ENCODE measurements around the gene BBOX1. TPM values are rescaled to one million over a fixed set of nuclear protein-coding genes. Genes with fewer than 3 reads are reported as not detected.
A peak's percentile ranks its signal among the peaks of the same experiment; 100 is the strongest.
"Not testable (repeated sequence)": the region's sequence is repeated elsewhere in the genome, so short reads cannot be mapped to it uniquely, and the experiment has no call there.

Gene BBOX1
- total and polyA plus RNA-seq, 3 experiments from 2014 or later = not detected

- no peaks in the 10 kb centered on the region for H3K36me3 ChIP-seq (ENCODE audit: insufficient read depth, low read length)
- no peaks in the 10 kb centered on the region for H3K9me3 ChIP-seq (ENCODE audit: low read length)
- H3K27ac Mint-ChIP-seq = no peak overlapping the region
- no peaks in the 10 kb centered on the region for H3K4me1 ChIP-seq (ENCODE audit: insufficient read depth, low read length)
- POLR2A ChIA-PET = no interaction called here
- H3K36me3 Mint-ChIP-seq = peaks cover 0 to 1% (median 0%) of the 10 kb centered on the region in 3 donors
- H3K4me3 Mint-ChIP-seq = no peak overlapping the region
- CTCF ChIA-PET = no interaction called here
- peaks cover 0 to 7% (median 3%) of the 10 kb centered on the region in 5 donors for H3K9me3 Mint-ChIP-seq
- no peak for DNase-seq
- no peak overlapping the region for H3K4me3 ChIP-seq (ENCODE audit: low read length)
- no peaks in the 10 kb centered on the region for H3K27me3 Mint-ChIP-seq
- no peaks in the 10 kb centered on the region for H3K27me3 ChIP-seq (ENCODE audit: insufficient read depth, low read length, poor library complexity, severe bottlenecking)
- no peaks in the 10 kb centered on the region for H3K4me1 Mint-ChIP-seq
- no peak overlapping the region for H3K27ac ChIP-seq (ENCODE audit: low read depth, low read length)
Measured at GRCh38 chr11:27129686-27130085, 89.1 kb downstream of the BBOX1 start.

GRCh38 chr11:27130806-27131205 is 90.2 kb downstream of the BBOX1 start:
- ChIA-PET CTCF (interaction anchor here (1.2 kb wide), 1 partner anchor 11 kb away, joined by 3 read pairs; no protein-coding TSS in a partner anchor), POLR2A (no interaction called here)
- no peak for DNase-seq
- Histone ChIP-seq H3K4me1 (ENCODE audit: insufficient read depth, low read length) (no peaks in the 10 kb centered on the region), H3K9me3 (ENCODE audit: low read length) (no peaks in the 10 kb centered on the region), H3K4me3 (ENCODE audit: low read length) (no peak overlapping the region), H3K27ac (ENCODE audit: low read depth, low read length) (no peak overlapping the region), H3K27me3 (ENCODE audit: insufficient read depth, low read length, poor library complexity, severe bottlenecking) (no peaks in the 10 kb centered on the region), H3K36me3 (ENCODE audit: insufficient read depth, low read length) (no peaks in the 10 kb centered on the region)
- Mint-ChIP-seq H3K4me1 (no peaks in the 10 kb centered on the region), H3K27ac (no peak overlapping the region), H3K9me3 (peaks cover 8 to 13% (median 8%) of the 10 kb centered on the region in 5 donors), H3K4me3 (no peak overlapping the region), H3K27me3 (no peaks in the 10 kb centered on the region), H3K36me3 (peaks cover 0 to 1% (median 0%) of the 10 kb centered on the region in 3 donors)

DNA sequence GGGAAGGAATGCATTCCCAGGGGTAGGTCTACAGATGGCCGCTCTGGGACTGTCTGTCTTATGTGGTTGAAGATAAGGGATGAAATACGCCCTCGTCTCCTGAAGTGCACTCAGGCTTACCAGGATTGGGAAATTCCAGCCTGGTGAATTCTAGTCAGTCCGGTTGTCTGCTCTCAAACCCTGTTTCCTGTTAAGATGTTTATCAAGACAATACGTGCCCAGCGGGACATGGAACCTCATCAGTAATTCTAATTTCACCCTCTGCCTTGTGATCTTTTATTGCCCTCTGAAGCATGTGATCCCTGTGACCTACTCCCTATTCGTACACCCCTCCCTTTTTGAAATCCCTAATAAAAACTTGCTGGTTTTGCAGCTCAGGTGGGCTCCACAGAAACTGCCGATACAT is 95.3 kb downstream of the BBOX1 start:
- CTCF ChIA-PET; H3K27me3 ChIP-seq (ENCODE audit: insufficient read depth, low read length, poor library complexity, severe bottlenecking); H3K9me3 ChIP-seq (ENCODE audit: low read length); H3K36me3 Mint-ChIP-seq; POLR2A ChIA-PET; H3K27me3 Mint-ChIP-seq; H3K4me1 ChIP-seq (ENCODE audit: insufficient read depth, low read length); H3K4me3 ChIP-seq (ENCODE audit: low read length); H3K27ac ChIP-seq (ENCODE audit: low read depth, low read length); H3K4me3 Mint-ChIP-seq; H3K4me1 Mint-ChIP-seq; DNase-seq; H3K36me3 ChIP-seq (ENCODE audit: insufficient read depth, low read length): not testable (repeated sequence)
- H3K9me3 Mint-ChIP-seq = peaks cover 16 to 36% (median 21%) of the 10 kb centered on the region in 5 donors
- peak overlapping the region in 1 of 8 donors; percentile 65 for H3K27ac Mint-ChIP-seq

DNA sequence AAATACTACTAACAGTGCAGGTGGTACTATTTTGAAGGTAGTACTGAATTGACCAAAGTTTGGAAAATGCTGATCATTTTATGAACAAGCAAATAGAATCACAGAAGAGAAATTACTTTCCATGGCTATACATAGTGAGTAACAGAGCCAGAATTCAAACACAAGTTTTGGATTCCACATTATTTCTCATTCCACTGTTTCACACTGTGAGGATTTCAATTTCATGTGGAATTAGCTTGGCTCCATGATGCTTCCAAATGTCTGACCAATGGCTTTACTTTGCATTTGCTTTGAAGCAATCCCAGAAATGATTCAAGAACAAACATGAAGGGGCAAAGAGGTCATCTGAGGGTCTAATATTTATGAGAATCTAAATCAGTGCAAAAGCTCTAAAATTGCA is 98.1 kb downstream of the BBOX1 start:
- POLR2A ChIA-PET = no interaction called here
- Histone ChIP-seq H3K36me3 (ENCODE audit: insufficient read depth, low read length) (no peaks in the 10 kb centered on the region), H3K9me3 (ENCODE audit: low read length) (no peaks in the 10 kb centered on the region), H3K4me1 (ENCODE audit: insufficient read depth, low read length) (no peaks in the 10 kb centered on the region), H3K4me3 (ENCODE audit: low read length) (no peak overlapping the region), H3K27me3 (ENCODE audit: insufficient read depth, low read length, poor library complexity, severe bottlenecking) (no peaks in the 10 kb centered on the region), H3K27ac (ENCODE audit: low read depth, low read length) (no peak overlapping the region)
- H3K27me3 Mint-ChIP-seq = peaks cover 0 to 2% of the 10 kb centered on the region in 2 donors
- H3K9me3 Mint-ChIP-seq = peaks cover 27 to 50% (median 33%) of the 10 kb centered on the region in 5 donors
- DNase-seq = no peak
- CTCF ChIA-PET = no interaction called here
- H3K4me1 Mint-ChIP-seq = no peaks in the 10 kb centered on the region
- no peak overlapping the region for H3K4me3 Mint-ChIP-seq
- H3K27ac Mint-ChIP-seq = no peak overlapping the region
- H3K36me3 Mint-ChIP-seq = no peaks in the 10 kb centered on the region

- Histone ChIP-seq H3K9me3 (ENCODE audit: low read length) (no peaks in the 10 kb centered on the region), H3K36me3 (ENCODE audit: insufficient read depth, low read length) (no peaks in the 10 kb centered on the region), H3K27ac (ENCODE audit: low read depth, low read length) (no peak overlapping the region), H3K27me3 (ENCODE audit: insufficient read depth, low read length, poor library complexity, severe bottlenecking) (no peaks in the 10 kb centered on the region), H3K4me1 (ENCODE audit: insufficient read depth, low read length) (no peaks in the 10 kb centered on the region), H3K4me3 (ENCODE audit: low read length) (no peak overlapping the region)
- H3K4me3 Mint-ChIP-seq = no peak overlapping the region
- CTCF ChIA-PET = no interaction called here
- no peaks in the 10 kb centered on the region for H3K4me1 Mint-ChIP-seq
- H3K27me3 Mint-ChIP-seq = peaks cover 0 to 2% of the 10 kb centered on the region in 2 donors
- H3K27ac Mint-ChIP-seq = no peak overlapping the region
- no peak for DNase-seq
- no peaks in the 10 kb centered on the region for H3K36me3 Mint-ChIP-seq
- POLR2A ChIA-PET = no interaction called here
- H3K9me3 Mint-ChIP-seq = peaks cover 22 to 45% (median 31%) of the 10 kb centered on the region in 5 donors
Measured at GRCh38 chr11:27139742-27140367, 99.2 kb downstream of the BBOX1 start.

DNA sequence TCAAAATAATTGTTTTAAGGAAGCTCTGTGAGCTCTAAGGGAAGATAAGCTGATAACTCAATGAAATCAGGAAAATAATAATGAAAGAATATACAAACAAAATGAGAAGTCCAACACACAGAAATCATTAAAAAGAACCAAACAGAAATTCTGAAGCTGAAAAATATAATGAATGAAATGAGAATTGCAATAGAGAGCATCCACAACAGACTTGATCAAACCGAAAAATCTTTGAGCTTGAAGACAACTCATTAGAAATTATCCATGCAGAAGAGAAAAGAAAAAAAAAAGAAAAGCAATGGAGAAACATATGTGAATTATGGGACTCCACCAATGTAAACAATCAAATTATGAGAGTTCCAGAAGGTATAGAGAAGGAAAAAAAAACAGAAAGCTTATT is 101.0 kb downstream of the BBOX1 start:
- Mint-ChIP-seq H3K4me1 (no peaks in the 10 kb centered on the region), H3K27me3 (peaks cover 0 to 2% of the 10 kb centered on the region in 2 donors), H3K36me3 (no peaks in the 10 kb centered on the region), H3K27ac (peak overlapping the region in 1 of 8 donors; percentile 28), H3K9me3 (peaks cover 13 to 34% (median 19%) of the 10 kb centered on the region in 5 donors), H3K4me3 (no peak overlapping the region)
- no peaks in the 10 kb centered on the region for H3K27me3 ChIP-seq (ENCODE audit: insufficient read depth, low read length, poor library complexity, severe bottlenecking)
- H3K4me1 ChIP-seq (ENCODE audit: insufficient read depth, low read length) = no peaks in the 10 kb centered on the region
- H3K27ac ChIP-seq (ENCODE audit: low read depth, low read length) = no peak overlapping the region
- CTCF ChIA-PET = no interaction called here
- no peak for DNase-seq
- no peaks in the 10 kb centered on the region for H3K36me3 ChIP-seq (ENCODE audit: insufficient read depth, low read length)
- no peaks in the 10 kb centered on the region for H3K9me3 ChIP-seq (ENCODE audit: low read length)
- no peak overlapping the region for H3K4me3 ChIP-seq (ENCODE audit: low read length)
- POLR2A ChIA-PET = no interaction called here

DNA sequence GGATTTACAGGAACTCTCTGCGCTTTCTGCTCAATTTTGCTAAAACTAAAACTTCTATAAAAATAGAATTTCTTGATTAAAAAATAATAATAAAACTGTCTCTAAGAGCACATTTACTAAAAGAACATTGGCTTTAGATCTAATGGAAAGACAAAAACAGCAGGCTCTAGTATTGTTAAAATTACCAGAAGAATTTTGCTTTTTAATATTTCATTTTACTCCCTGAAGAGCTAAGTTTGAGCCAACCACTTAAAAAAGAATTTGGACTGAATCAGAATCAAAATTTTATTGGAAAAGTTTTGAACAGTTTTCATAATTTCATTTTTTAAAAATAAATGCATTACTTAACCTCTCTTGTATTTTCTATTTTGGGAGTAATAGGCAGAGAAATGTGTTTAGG is 107.3 kb downstream of the BBOX1 start:
- ChIA-PET CTCF (no interaction called here), POLR2A (no interaction called here)
- H3K27me3 Mint-ChIP-seq = peaks cover 0 to under 1% of the 10 kb centered on the region in 2 donors
- Histone ChIP-seq H3K9me3 (ENCODE audit: low read length) (no peaks in the 10 kb centered on the region), H3K4me1 (ENCODE audit: insufficient read depth, low read length) (no peaks in the 10 kb centered on the region), H3K27me3 (ENCODE audit: insufficient read depth, low read length, poor library complexity, severe bottlenecking) (no peaks in the 10 kb centered on the region), H3K36me3 (ENCODE audit: insufficient read depth, low read length) (no peaks in the 10 kb centered on the region), H3K27ac (ENCODE audit: low read depth, low read length) (no peak overlapping the region), H3K4me3 (ENCODE audit: low read length) (no peak overlapping the region)
- no peaks in the 10 kb centered on the region for H3K36me3 Mint-ChIP-seq
- no peaks in the 10 kb centered on the region for H3K4me1 Mint-ChIP-seq
- no peak overlapping the region for H3K4me3 Mint-ChIP-seq
- DNase-seq = no peak
- no peak overlapping the region for H3K27ac Mint-ChIP-seq
- H3K9me3 Mint-ChIP-seq = peaks cover 0 to 3% (median 0%) of the 10 kb centered on the region in 5 donors

- CTCF ChIA-PET = no interaction called here
- Mint-ChIP-seq H3K9me3 (peaks cover 0 to 3% (median 0%) of the 10 kb centered on the region in 5 donors), H3K27ac (no peak overlapping the region), H3K4me1 (no peaks in the 10 kb centered on the region), H3K36me3 (no peaks in the 10 kb centered on the region), H3K4me3 (no peak overlapping the region), H3K27me3 (no peaks in the 10 kb centered on the region)
- H3K36me3 ChIP-seq (ENCODE audit: insufficient read depth, low read length) = no peaks in the 10 kb centered on the region
- H3K27me3 ChIP-seq (ENCODE audit: insufficient read depth, low read length, poor library complexity, severe bottlenecking) = no peaks in the 10 kb centered on the region
- H3K4me1 ChIP-seq (ENCODE audit: insufficient read depth, low read length) = no peaks in the 10 kb centered on the region
- no peak for DNase-seq
- H3K27ac ChIP-seq (ENCODE audit: low read depth, low read length) = no peak overlapping the region
- POLR2A ChIA-PET = no interaction called here
- H3K4me3 ChIP-seq (ENCODE audit: low read length) = no peak overlapping the region
- H3K9me3 ChIP-seq (ENCODE audit: low read length) = no peaks in the 10 kb centered on the region
Measured at GRCh38 chr11:27148506-27148905, 107.9 kb downstream of the BBOX1 start.

All from CD8-positive, alpha-beta memory T cell (primary cell).